DOHH2 (cell line): ENCODE data around the gene LDLRAD4.

Experiments
- H3F3A ChIP-seq: fragments of 200-600 bp; sonication (generic), shearing (Covaris generic); 2 replicates; pipeline ENCODE4 v1.6.0; 2016; ENCODE audit warnings: antibody characterized with exemption, mild to moderate bottlenecking; ENCODE audit not compliant: control insufficient read depth, insufficient read depth
- H3K27ac ChIP-seq: fragments of 200-600 bp; sonication (generic); 2 replicates; pipeline ENCODE4 v1.5.1; 2014; ENCODE audit warnings: low read depth, mild to moderate bottlenecking, low read length, moderate library complexity
- H3K27me3 ChIP-seq: fragments of 200-600 bp; sonication (generic); 2 replicates; pipeline ENCODE4 v1.6.1; 2014; ENCODE audit warnings: mild to moderate bottlenecking, low read length, mixed read lengths; ENCODE audit not compliant: control insufficient read depth
- H3K36me3 ChIP-seq: fragments of 200-600 bp; sonication (generic); 2 replicates; pipeline ENCODE4 v1.6.1; 2014; ENCODE audit warnings: mild to moderate bottlenecking, low read length, moderate library complexity, mixed read lengths; ENCODE audit not compliant: control insufficient read depth
- H3K4me1 ChIP-seq: fragments of 200-600 bp; sonication (generic); 2 replicates; pipeline ENCODE4 v1.6.1; 2014; ENCODE audit warnings: mild to moderate bottlenecking, low read length, mixed read lengths; ENCODE audit not compliant: control insufficient read depth
- H3K4me2 ChIP-seq: fragments of 200-600 bp; sonication (generic); 2 replicates; pipeline ENCODE4 v1.6.0; 2014; ENCODE audit warnings: mild to moderate bottlenecking, low read length, moderate library complexity
- H3K4me3 ChIP-seq: fragments of 200-600 bp; sonication (generic); 2 replicates; pipeline ENCODE4 v1.5.1; 2014; ENCODE audit warnings: mild to moderate bottlenecking, low read length, mixed read lengths
- H3K79me2 ChIP-seq: fragments of 200-600 bp; sonication (generic); 2 replicates; pipeline ENCODE4 v1.6.1; 2014; ENCODE audit warnings: mild to moderate bottlenecking, low read length, mixed read lengths; ENCODE audit not compliant: control insufficient read depth
- H3K9me2 ChIP-seq: fragments of 200-600 bp; sonication (generic); replicated peaks from 2 replicates; pipeline ENCODE4 v1.6.1; 2014; ENCODE audit warnings: mild to moderate bottlenecking, low read length, mixed read lengths; ENCODE audit not compliant: control insufficient read depth
- H3K9me3 ChIP-seq: fragments of 200-600 bp; sonication (generic); 2 replicates; pipeline ENCODE4 v1.6.1; 2014; ENCODE audit warnings: antibody characterized with exemption, low read length, mixed read lengths; ENCODE audit not compliant: control insufficient read depth, insufficient read depth
- H4K20me1 ChIP-seq: fragments of 200-600 bp; sonication (generic); 2 replicates; pipeline ENCODE4 v1.6.0; 2014; ENCODE audit warnings: low read depth, mild to moderate bottlenecking, antibody characterized with exemption, low read length, moderate library complexity; ENCODE audit not compliant: control insufficient read depth, insufficient read depth
- CTCF ChIP-seq: fragments of 200-600 bp; sonication (generic); IDR thresholded peaks from one replicate; pipeline ENCODE4 v1.5.1; 2014; ENCODE audit warnings: antibody characterized with exemption, mild to moderate bottlenecking, low read depth, low read length; ENCODE audit not compliant: poor library complexity, severe bottlenecking
- EZH2phosphoT487 ChIP-seq: fragments of 200-600 bp; sonication (generic); IDR thresholded peaks from 2 replicates; pipeline ENCODE4 v1.6.1; 2017; ENCODE audit warnings: borderline replicate concordance, mild to moderate bottlenecking, antibody characterized with exemption, low read length, moderate library complexity, mixed read lengths

Gene LDLRAD4

GRCh38 chr18:13620818-13621445 is 402.4 kb downstream of the LDLRAD4 start:
- Histone ChIP-seq H3K9me2 (no peaks in the 10 kb centered on the region), H3F3A (peaks cover 3% of the 10 kb centered on the region; the same call in 1 of the 2 replicates), H3K9me3 (no peaks in the 10 kb centered on the region), H4K20me1 (no peaks in the 10 kb centered on the region), H3K36me3 (peaks cover 27% of the 10 kb centered on the region), H3K27ac (no peak overlapping the region), H3K79me2 (peaks cover 40% of the 10 kb centered on the region), H3K4me1 (peaks cover 20% of the 10 kb centered on the region), H3K4me2 (no peak overlapping the region), H3K4me3 (no peak overlapping the region), H3K27me3 (no peaks in the 10 kb centered on the region)
- no peak for TF ChIP-seq EZH2phosphoT487
- no peak for TF ChIP-seq CTCF

GRCh38 chr18:13621446-13621849 is 402.9 kb downstream of the LDLRAD4 start:
- Histone ChIP-seq H3K4me2 (no peak overlapping the region), H3K27me3 (no peaks in the 10 kb centered on the region), H3K4me3 (no peak overlapping the region), H3F3A (peaks cover 3% of the 10 kb centered on the region; the same call in 1 of the 2 replicates), H3K9me2 (no peaks in the 10 kb centered on the region), H4K20me1 (no peaks in the 10 kb centered on the region), H3K36me3 (peaks cover 22% of the 10 kb centered on the region), H3K4me1 (peaks cover 15% of the 10 kb centered on the region), H3K27ac (no peak overlapping the region), H3K79me2 (peaks cover 38% of the 10 kb centered on the region), H3K9me3 (no peaks in the 10 kb centered on the region)
- TF ChIP-seq EZH2phosphoT487 (no peak), CTCF (no peak)

GRCh38 chr18:13621886-13622619 is 403.5 kb downstream of the LDLRAD4 start:
- no peak overlapping the region for H3K4me2 ChIP-seq
- peaks cover 3% of the 10 kb centered on the region; the same call in 1 of the 2 replicates for H3F3A ChIP-seq
- H3K4me3 ChIP-seq, result no peak overlapping the region
- no peaks in the 10 kb centered on the region for H3K9me3 ChIP-seq
- H3K4me1 ChIP-seq, result peaks cover 9% of the 10 kb centered on the region
- H3K27me3 ChIP-seq, result no peaks in the 10 kb centered on the region
- H3K27ac ChIP-seq, result no peak overlapping the region
- TF ChIP-seq EZH2phosphoT487 (no peak), CTCF (no peak)
- H3K36me3 ChIP-seq, result peaks cover 18% of the 10 kb centered on the region; the same call in 1 of the 2 replicates
- no peaks in the 10 kb centered on the region for H4K20me1 ChIP-seq
- no peaks in the 10 kb centered on the region for H3K9me2 ChIP-seq
- H3K79me2 ChIP-seq, result peaks cover 32% of the 10 kb centered on the region
